Neural crest cell (in vitro differentiated cells): ENCODE results near the gene FMNL2. TPM values are rescaled to one million over a fixed set of nuclear protein-coding genes. Genes with fewer than 3 reads are reported as not detected.

ENCODE experiments used
- DNase-seq: peaks from one replicate; pipeline ENCODE4 v3.0.0; 2021; ENCODE audit warnings: low read depth, mixed read lengths, low spot score
- H3K27ac Mint-ChIP-seq: one replicate; pipeline ENCODE4 v1.8.0; 2021; ENCODE audit warnings: mild to moderate bottlenecking, mixed read lengths; ENCODE audit not compliant: unreplicated experiment
- H3K27me3 Mint-ChIP-seq: 2 replicates; pipeline ENCODE4 v1.8.0; 2021; ENCODE audit warnings: low read depth, mild to moderate bottlenecking, mixed read lengths
- H3K36me3 Mint-ChIP-seq: 2 replicates; pipeline ENCODE4 v1.8.0; 2021; ENCODE audit warnings: low read depth, mild to moderate bottlenecking, mixed read lengths
- H3K4me1 Mint-ChIP-seq: 2 replicates; pipeline ENCODE4 v1.8.0; 2021; ENCODE audit warnings: mixed read lengths
- H3K4me3 Mint-ChIP-seq: one replicate; pipeline ENCODE4 v1.8.0; 2021; ENCODE audit warnings: mild to moderate bottlenecking, mixed read lengths
- H3K9me3 Mint-ChIP-seq: 2 replicates; pipeline ENCODE4 v1.8.0; 2021; ENCODE audit warnings: mixed read lengths
- CTCF ChIP-seq: fragments of 200-600 bp; sonication (generic); conservative IDR thresholded peaks from 2 replicates; pipeline ENCODE4 v1.5.0; 2021; ENCODE audit warnings: antibody characterized with exemption, mild to moderate bottlenecking
- total RNA-seq: library from RNA; stranded (reverse); gene quantifications from 2 replicates; pipeline ENCODE4 v1.2.1, GENCODE V29; 2021

The FMNL2 gene
- total RNA-seq, 1 donor from 2014 or later: 54.9 TPM

DNA sequence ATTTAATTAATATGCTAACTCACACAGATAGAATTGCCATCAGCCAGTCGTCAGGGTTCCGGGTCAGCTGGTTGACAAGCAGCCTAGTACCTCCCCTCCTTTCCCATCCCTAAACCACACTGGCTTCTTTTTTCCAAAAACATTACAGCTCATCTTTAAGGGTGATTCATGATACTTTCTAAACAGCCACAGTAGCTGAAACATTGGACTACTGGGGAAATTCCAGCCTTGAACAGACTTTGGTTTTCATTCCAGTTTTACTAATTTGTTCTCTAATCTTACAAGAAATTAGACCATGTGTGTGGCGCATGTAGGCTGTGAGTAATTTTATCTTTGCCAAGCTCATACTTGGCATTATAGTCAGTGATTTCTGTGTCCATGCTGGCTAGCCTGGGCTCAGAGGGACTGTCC is 110.8 kb downstream of the FMNL2 start:
- no peak for TF ChIP-seq CTCF
- H3K4me1 Mint-ChIP-seq: peaks cover 58% of the 10 kb centered on the region

DNA sequence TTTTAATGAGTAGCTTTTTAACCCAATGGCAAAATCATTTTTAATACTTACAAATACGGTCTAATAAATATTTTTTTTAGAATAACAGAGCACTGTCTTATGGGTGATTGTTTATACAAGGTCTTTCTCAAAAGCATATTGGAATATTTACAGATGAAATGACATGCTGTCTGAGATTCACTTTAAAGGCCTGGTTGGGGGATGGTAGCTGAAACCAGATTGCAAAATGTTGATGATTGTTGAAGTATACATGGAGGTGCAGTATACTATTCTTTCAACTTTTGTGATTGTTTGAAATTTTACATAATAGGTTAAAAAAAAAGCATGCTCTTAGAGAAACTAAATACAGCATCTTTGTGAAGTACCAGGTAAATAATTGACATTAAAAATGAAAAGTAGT is 111.2 kb downstream of the FMNL2 start:
- Mint-ChIP-seq H3K4me1 (peaks cover 56% of the 10 kb centered on the region), H3K36me3 (peaks cover 3% of the 10 kb centered on the region), H3K4me3 (no peak overlapping the region), H3K9me3 (no peaks in the 10 kb centered on the region), H3K27ac (no peak overlapping the region), H3K27me3 (no peaks in the 10 kb centered on the region)
- DNase-seq: no peak
- TF ChIP-seq CTCF: no peak

More for the DNA sequence above, 110.8 kb downstream of the FMNL2 start:
- H3K9me3 Mint-ChIP-seq: no peaks in the 10 kb centered on the region
- H3K36me3 Mint-ChIP-seq: peaks cover 3% of the 10 kb centered on the region
- H3K27ac Mint-ChIP-seq: no peak overlapping the region
- H3K27me3 Mint-ChIP-seq: no peaks in the 10 kb centered on the region
- no peak for DNase-seq
- H3K4me3 Mint-ChIP-seq: no peak overlapping the region

- H3K36me3 Mint-ChIP-seq: peaks cover 1% of the 10 kb centered on the region
- no peak overlapping the region for H3K4me3 Mint-ChIP-seq
- H3K27ac Mint-ChIP-seq: no peak overlapping the region
- peaks cover 63% of the 10 kb centered on the region for H3K4me1 Mint-ChIP-seq
- H3K9me3 Mint-ChIP-seq: no peaks in the 10 kb centered on the region
- H3K27me3 Mint-ChIP-seq: no peaks in the 10 kb centered on the region
- DNase-seq: no peak
- no peak for TF ChIP-seq CTCF
Measured at GRCh38 chr2:152447897-152448296, 112.9 kb downstream of the FMNL2 start.

- no peak for TF ChIP-seq CTCF
- no peak overlapping the region for H3K27ac Mint-ChIP-seq
Measured at GRCh38 chr2:152448606-152449005, 113.6 kb downstream of the FMNL2 start.

DNA sequence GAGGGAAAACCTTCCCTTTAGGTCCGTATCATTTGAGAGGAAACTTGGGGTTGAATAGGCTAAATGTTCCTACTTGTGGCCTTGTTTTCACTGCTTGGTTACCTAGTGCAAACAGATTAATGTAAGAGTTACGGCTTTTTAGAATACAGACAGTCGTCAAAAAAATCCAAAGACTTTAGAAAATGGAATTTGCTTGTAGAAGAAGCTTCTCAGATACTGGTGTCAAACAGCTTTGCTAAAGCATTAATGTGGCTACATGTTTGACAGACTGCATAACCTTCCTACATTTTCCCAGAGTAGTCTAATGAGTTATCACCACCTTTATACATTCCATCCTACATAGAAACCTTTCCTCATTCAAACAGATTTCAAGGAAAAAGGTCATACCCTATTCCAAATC is 114.6 kb downstream of the FMNL2 start:
- no peak overlapping the region for H3K4me3 Mint-ChIP-seq

More at GRCh38 chr2:152448606-152449005, 113.6 kb downstream of the FMNL2 start:
- Mint-ChIP-seq H3K9me3 (no peaks in the 10 kb centered on the region), H3K4me3 (no peak overlapping the region), H3K27me3 (no peaks in the 10 kb centered on the region), H3K36me3 (no peaks in the 10 kb centered on the region), H3K4me1 (peaks cover 65% of the 10 kb centered on the region)
- DNase-seq: no peak

More for the DNA sequence above, 114.6 kb downstream of the FMNL2 start:
- DNase-seq: no peak
- no peak for TF ChIP-seq CTCF
- Mint-ChIP-seq H3K27ac (no peak overlapping the region), H3K4me1 (peaks cover 68% of the 10 kb centered on the region), H3K27me3 (no peaks in the 10 kb centered on the region), H3K9me3 (no peaks in the 10 kb centered on the region), H3K36me3 (no peaks in the 10 kb centered on the region)
